ENCODE data around the gene TBRG1. TPM values are rescaled to one million over a fixed set of nuclear protein-coding genes. Genes with fewer than 3 reads are reported as not detected.

Gene TBRG1
- total RNA-seq, 1 donor from 2014 or later = 87.3 TPM

GRCh38 chr11:124640666-124641065, 18.0 kb downstream of the TBRG1 start:
- H3K4me3 Mint-ChIP-seq (ENCODE audit: unreplicated experiment) = no peak overlapping the region
- TF ChIP-seq, protein P1, sequence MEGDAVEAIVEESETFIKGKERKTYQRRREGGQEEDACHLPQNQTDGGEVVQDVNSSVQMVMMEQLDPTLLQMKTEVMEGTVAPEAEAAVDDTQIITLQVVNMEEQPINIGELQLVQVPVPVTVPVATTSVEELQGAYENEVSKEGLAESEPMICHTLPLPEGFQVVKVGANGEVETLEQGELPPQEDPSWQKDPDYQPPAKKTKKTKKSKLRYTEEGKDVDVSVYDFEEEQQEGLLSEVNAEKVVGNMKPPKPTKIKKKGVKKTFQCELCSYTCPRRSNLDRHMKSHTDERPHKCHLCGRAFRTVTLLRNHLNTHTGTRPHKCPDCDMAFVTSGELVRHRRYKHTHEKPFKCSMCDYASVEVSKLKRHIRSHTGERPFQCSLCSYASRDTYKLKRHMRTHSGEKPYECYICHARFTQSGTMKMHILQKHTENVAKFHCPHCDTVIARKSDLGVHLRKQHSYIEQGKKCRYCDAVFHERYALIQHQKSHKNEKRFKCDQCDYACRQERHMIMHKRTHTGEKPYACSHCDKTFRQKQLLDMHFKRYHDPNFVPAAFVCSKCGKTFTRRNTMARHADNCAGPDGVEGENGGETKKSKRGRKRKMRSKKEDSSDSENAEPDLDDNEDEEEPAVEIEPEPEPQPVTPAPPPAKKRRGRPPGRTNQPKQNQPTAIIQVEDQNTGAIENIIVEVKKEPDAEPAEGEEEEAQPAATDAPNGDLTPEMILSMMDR (IDR thresholded peaks at IDR 0.05; ENCODE audit: unreplicated experiment) = no peak
- H3K4me1 Mint-ChIP-seq (ENCODE audit: unreplicated experiment) = peaks cover 10% of the 10 kb centered on the region
- no peak for DNase-seq (ENCODE audit: low spot score)
- H3K27ac Mint-ChIP-seq (ENCODE audit: unreplicated experiment) = no peak overlapping the region
- peaks cover 27% of the 10 kb centered on the region for H3K36me3 Mint-ChIP-seq (ENCODE audit: low read depth, unreplicated experiment)
- H3K27me3 Mint-ChIP-seq (ENCODE audit: unreplicated experiment) = peaks cover 2% of the 10 kb centered on the region
- no peaks in the 10 kb centered on the region for H3K9me3 Mint-ChIP-seq (ENCODE audit: unreplicated experiment)

DNA sequence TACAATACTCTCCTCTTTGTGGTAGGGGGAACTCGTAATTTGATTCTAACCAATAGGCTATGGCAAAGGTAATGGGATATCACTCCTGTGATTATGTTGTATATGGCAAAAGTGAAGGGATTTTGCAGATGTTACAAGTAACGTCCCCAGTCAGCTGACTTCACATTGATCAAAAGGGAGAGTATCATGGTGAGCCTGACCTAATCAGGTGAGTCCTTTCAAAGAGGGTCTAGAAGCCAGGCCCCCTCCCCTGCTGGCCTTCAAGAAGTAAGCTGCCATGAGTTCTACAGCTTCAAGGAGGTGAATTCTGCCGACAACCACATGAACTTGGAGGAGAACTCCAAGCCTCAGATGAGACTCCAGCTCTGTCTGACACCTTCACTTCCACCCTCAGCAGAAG, 20.0 kb downstream of the TBRG1 start:
- no peak for DNase-seq (ENCODE audit: low spot score)
- peaks cover 13% of the 10 kb centered on the region for H3K36me3 Mint-ChIP-seq (ENCODE audit: low read depth, unreplicated experiment)
- peaks cover 2% of the 10 kb centered on the region for H3K27me3 Mint-ChIP-seq (ENCODE audit: unreplicated experiment)
- H3K9me3 Mint-ChIP-seq (ENCODE audit: unreplicated experiment) = no peaks in the 10 kb centered on the region
- no peak overlapping the region for H3K4me3 Mint-ChIP-seq (ENCODE audit: unreplicated experiment)
- no peak overlapping the region for H3K27ac Mint-ChIP-seq (ENCODE audit: unreplicated experiment)
- H3K4me1 Mint-ChIP-seq (ENCODE audit: unreplicated experiment) = peaks cover 10% of the 10 kb centered on the region
- TF ChIP-seq, protein P1 (IDR thresholded peaks at IDR 0.05; ENCODE audit: unreplicated experiment) = no peak

DNA sequence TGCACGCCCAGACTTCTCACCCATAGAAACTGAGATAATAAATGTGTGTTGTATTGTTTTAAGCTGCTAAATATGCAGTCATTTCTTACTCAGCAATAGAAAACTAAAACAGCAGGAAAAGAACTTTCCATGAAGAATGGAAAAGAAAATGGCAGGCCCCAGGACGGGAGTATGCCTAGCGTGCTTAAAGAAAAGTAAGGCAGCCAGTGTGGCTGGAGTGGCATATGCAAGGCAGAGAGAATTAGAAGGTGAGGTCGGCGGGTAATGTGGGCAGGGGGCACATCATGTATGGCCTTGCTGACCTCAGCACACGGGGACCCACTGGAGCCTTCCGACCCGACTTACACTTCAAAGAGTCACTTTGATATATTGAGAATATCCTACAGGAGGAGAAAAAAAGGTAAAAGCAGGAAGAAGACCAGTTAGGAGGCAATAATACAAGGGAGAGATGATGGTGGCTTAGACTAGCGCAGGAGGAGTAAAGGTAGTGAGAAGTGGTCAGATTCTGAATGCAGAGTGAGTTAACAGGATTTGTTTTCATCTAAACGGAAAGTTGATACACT, 20.5 kb downstream of the TBRG1 start:
- no peaks in the 10 kb centered on the region for H3K9me3 Mint-ChIP-seq (ENCODE audit: unreplicated experiment)
- peaks cover 10% of the 10 kb centered on the region for H3K4me1 Mint-ChIP-seq (ENCODE audit: unreplicated experiment)
- H3K36me3 Mint-ChIP-seq (ENCODE audit: low read depth, unreplicated experiment) = peaks cover 9% of the 10 kb centered on the region
- no peak overlapping the region for H3K27ac Mint-ChIP-seq (ENCODE audit: unreplicated experiment)
- no peak for DNase-seq (ENCODE audit: low spot score)
- TF ChIP-seq, protein P1 (IDR thresholded peaks at IDR 0.05; ENCODE audit: unreplicated experiment) = no peak
- H3K4me3 Mint-ChIP-seq (ENCODE audit: unreplicated experiment) = no peak overlapping the region
- peaks cover 2% of the 10 kb centered on the region for H3K27me3 Mint-ChIP-seq (ENCODE audit: unreplicated experiment)

DNA sequence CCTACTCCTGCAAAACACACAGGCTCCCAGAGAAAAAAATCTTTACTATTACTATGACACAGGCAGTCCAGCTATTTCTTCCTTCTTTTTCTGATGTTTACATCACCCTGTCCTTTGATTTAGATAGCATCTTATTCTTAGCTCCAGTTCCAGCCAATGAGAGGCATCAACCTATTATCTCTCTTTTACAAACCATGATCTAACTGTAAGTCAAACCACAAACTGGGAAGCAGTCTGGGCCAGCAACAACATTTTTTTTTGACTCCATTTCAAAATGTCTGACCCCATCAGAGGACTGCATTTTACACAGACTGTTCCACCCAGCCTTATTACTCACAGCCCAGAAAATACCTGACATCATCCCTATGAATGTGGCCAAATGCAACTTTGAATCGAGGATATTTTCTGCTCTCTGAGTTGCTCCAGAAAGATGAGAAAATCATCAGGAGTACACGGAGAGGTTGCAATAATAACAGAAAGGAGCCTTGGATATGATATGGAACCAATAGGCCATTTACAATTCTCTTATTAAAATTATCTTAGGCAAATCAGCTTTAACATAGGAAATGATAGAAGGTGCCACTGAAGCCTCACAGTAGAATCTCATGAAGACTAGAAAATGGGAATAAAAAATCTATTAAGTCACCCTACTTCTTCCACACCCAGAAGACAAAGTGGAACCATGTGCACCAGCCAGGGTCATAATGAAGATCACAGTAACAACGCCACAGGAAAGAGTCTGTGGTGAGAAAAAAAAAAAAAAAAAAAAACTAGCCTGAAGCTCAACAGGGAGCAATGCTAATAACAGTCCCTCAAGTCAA, 21.2 kb downstream of the TBRG1 start:
- DNase-seq (ENCODE audit: low spot score) = no peak
- Mint-ChIP-seq H3K4me1 (ENCODE audit: unreplicated experiment) (peaks cover 8% of the 10 kb centered on the region), H3K36me3 (ENCODE audit: low read depth, unreplicated experiment) (peaks cover 9% of the 10 kb centered on the region), H3K27me3 (ENCODE audit: unreplicated experiment) (peaks cover 3% of the 10 kb centered on the region), H3K4me3 (ENCODE audit: unreplicated experiment) (no peak overlapping the region), H3K9me3 (ENCODE audit: unreplicated experiment) (no peaks in the 10 kb centered on the region), H3K27ac (ENCODE audit: unreplicated experiment) (no peak overlapping the region)
- TF ChIP-seq, protein P1 (IDR thresholded peaks at IDR 0.05; ENCODE audit: unreplicated experiment) = no peak

Measured in endothelial cell (in vitro differentiated cells).